GM21390 (cell line): Measurements from ENCODE around the gene SYCP3.
A peak's percentile ranks its signal among the peaks of the same experiment; 100 is the strongest.

Experiments used
- ATAC-seq: cut with Tn5 transposase; IDR thresholded peaks from one replicate; pipeline ENCODE4 v1.9.1; 2021; ENCODE audit not compliant: unreplicated experiment

Gene SYCP3

DNA sequence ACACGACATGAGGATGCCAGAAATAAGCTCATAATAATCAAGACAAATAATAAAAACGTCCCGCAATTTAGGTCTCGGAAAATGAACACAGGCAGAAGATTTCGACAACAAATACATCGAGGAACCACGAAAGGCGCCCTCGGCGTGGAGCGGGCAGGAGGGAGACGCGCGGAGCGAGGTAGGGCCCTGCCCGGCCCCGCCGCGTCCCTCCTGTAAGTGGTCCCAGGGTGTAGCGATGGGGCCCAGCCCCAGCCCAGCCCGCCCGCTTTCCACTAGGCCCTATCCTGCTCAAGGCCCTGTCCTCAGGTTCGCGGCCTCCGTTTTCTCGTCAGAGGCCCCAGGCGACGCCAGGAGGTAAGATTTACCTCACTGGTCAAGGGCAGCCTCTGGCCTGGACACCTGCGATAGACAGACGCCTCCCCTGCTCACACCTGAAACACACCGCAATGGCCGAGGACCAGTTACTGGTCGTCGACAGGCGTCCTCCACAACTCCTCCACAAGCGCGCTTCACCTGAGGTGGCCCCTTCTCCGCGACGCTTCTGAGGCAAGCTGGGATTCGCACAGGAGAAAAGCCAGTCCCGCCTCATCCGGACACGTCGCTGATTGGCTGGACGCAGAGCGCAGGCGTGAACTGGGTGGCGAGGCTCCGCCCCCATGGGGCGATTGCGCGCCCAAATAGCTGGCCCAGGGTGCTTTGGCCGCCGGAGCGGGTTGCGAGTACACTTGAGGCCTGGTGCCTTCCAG lies at the start of gene SYCP3:
SYCP3 (minus strand) TSS at position 543 of the 746 bp plus-strand sequence. CDS start 1,527 bp downstream, outside the sequence.
- no peak for ATAC-seq

DNA sequence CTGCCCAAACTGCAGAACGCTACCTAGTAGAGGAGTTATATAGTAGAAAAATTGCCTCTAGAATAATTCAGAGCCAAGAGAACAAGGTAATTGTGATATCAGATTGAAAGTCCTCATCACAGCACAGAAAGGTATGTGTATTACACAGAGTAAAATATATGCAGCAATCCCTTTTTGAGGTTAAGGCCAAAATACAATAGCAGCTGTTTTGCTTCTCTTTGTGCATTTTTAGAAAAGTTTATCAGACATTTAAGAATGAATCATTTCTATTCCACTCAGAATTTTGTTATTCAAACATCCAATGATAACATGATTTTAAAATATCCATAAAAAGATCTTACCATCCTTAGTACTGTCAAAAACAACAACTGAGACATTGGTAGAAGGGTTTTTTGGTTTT lies 46.4 kb upstream of the SYCP3 start:
- ATAC-seq, result no peak

DNA sequence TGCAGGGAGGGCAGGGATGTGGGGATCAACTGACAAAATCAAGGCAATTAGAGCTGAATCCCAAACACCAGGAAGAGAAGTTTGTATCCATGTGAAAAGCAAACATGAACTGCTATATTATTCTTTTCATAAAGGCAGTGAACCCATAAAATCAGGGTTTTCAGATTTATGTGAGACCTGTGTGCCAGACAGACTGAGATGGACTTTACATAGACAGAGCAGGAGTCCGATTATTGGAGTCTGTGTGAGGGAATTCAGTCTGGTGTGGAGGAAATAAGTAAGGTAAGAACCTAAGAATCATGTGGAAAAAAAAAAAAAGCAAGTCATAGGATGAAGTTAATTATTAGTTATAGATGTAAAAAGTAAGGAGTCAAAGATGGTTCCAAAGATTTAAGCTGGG lies 45.1 kb upstream of the SYCP3 start:
- no peak for ATAC-seq

DNA sequence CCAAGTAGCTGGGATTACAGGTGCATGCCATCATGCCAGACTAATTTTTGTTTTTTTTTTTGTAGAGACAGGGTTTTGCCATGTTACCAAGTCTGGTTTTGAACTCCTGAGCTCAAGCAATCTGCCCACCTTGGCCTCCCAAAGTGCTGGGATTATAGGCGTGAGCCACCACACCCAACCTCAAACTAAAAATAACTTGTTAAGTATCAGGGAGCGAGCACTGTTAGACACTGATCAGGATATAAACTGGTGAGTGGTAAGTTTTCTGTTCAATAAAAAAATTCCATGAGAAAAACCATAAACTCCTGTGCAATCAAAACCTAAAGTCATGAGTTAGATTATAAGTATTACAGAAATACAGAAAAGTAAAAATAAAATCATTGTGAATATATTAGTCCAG lies 44.6 kb upstream of the SYCP3 start:
- no peak for ATAC-seq

DNA sequence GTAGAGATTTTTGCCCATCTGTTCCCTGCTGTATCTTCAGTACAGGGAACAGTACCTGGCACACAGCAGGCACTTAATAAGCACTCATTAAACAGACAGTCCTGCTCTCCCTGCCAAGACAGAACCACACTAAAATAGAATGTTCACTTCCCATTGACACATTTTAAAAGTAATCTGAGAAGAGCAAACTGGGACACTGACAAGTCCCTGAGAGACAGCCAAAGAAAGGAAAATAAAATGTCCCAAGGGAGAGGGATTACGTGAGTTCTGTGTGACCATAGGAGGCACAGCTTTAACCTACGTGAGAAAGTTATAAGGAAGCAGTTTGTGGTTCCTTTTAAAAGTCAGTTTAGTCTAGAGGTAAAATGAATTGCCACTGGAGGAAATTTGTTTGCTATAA lies 43.9 kb upstream of the SYCP3 start:
- ATAC-seq, result no peak

DNA sequence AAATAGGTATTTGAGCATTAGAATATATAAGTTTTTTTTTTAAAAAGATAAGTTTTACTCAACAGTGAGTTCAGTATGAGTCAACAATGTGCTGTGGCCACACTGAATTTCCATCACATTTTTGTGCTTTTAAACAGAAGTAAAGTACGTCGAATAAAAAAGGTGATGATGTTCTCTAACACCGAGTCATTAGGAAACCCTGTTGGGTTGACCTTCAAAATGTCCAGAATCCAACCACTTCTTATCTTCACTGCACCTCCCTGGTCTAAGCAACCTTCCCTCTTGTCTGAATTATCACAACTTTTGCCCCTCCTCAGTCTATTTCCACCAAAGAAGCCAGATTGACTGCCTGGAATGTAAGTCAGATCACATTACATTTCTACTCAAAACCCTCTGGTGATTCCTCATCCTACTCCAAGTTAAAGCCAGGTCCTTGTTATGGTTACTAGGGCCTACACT lies 43.0 kb upstream of the SYCP3 start:
- ATAC-seq, result no peak

DNA sequence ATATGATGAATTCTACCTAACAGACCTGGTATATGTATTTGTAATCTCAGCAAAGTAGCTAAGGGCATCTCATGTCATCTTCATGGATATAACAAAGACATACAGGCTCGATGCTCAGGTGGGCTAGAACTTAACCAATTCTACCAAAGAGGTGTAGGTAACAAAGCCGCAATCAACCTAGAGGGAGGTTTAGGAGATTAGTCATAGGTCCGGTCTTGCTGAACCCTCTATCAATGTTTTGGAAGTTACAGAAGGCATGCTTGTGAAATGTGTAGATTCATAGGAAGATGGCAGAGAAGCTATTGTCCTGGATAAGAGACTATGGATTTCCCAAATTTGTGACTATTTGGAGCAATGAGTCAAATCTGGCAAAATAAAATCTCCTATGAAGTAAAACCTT lies 42.6 kb upstream of the SYCP3 start:
- ATAC-seq, result no peak

DNA sequence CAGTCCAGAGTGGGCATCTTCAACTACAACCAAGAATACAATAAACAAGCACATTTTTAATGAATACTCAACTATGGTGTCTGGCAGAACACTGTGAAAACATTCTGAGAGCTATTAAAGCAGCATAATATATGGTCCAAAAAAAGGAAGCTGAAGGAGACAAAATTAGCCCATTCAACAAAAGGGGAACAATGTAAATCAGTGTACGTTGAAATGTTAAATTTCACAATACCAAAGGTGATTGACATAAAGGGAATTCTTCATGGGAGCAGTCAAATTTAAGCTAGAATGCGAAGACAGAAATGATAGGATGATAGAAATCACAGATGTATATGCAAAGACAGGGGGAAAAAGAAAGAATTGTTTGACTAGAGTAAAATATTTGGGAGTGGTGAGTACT lies 41.3 kb upstream of the SYCP3 start:
- no peak for ATAC-seq

DNA sequence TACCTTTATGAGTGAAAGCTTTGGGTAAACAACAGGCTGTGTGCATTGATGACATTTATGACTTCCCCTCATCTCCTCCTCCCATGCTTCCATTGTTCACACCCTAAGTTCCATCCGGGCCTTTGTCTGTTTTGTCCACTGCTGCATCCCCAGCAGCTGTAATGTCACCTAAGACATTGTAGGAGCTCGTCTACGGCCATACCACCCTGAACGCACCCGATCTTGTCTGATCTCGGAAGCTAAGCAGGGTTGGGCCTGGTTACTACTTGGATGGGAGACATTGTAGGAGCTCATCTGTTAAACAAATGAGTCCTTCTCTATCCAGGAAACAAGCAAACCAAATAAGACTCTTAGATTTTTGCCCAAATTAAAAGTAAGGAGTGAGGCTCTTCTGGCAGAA lies 40.4 kb upstream of the SYCP3 start:
- ATAC-seq, result no peak

DNA sequence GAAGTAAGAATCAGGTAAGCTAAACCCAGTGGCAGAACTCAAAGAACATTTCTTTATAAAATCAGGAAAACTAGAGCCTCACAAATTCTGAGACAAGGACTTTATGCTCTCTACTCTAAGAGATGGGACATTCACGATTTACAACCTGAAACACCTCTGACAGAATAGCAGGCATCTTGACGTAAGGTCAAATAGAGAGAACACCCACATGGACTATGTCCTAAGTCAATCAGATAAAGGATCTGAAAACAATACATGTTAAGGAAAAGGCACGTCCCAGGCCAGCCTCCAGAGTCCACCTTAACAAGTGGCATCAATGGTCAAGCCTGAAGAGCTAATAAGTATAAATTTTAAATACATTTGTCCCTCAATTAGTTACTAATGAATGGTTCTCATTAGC lies 39.9 kb upstream of the SYCP3 start:
- no peak for ATAC-seq

DNA sequence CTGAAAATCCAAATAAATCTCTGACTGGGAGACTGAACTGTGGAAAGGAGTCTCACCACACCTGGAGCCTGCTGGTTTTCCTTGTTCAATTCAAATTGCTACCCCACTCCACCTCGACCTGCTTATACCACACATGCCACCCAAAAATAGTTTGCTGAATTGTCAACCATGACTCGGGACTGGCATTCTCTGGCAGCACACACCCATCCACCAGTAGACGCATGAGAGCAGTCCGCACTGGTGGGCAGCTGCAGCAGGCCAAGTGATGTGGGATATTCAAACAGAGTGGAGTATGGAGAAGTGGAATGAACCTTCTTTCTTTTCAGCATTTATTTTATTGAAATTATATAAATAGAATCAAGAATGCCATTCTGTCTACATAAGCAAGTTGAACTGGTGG lies 38.7 kb upstream of the SYCP3 start:
- ATAC-seq, result no peak

DNA sequence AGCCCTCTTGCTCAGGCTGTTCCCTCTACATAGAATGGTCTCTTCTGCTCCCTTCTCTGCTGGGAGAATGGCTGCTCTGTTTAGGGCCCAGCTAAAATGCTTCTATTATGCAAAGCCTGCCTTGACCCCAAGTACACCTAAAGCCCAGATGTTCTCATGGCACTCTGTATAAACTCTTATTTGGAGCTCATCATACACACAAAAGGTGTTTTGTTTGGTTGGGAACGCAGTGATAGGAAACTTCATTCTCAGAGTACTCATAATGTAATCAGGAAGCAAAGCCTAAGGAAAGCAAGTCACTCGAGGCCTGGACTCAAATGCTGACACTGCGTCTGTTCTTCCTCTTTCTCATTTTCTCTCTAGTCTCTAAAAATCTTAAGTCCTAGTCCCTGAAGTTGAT lies 38.2 kb upstream of the SYCP3 start:
- ATAC-seq, result no peak

DNA sequence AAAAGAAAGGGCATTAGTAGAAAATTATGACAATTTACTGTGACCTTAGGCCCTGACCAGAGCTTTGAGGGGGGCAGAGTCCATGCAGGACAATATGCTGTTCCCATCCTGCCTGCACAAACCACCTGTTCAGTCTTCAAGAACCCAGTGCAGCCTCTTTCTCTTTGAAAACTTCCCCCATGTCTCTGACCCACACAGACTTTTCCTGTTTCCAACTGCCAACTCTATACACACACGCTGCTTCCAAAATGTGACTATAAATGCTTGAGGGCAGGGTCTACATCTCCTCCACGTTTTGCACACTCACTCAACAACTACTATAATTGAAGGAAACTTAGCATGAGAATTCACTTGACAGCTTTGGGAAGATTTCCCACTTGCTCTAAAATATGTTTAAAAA lies 36.6 kb upstream of the SYCP3 start:
- no peak for ATAC-seq

DNA sequence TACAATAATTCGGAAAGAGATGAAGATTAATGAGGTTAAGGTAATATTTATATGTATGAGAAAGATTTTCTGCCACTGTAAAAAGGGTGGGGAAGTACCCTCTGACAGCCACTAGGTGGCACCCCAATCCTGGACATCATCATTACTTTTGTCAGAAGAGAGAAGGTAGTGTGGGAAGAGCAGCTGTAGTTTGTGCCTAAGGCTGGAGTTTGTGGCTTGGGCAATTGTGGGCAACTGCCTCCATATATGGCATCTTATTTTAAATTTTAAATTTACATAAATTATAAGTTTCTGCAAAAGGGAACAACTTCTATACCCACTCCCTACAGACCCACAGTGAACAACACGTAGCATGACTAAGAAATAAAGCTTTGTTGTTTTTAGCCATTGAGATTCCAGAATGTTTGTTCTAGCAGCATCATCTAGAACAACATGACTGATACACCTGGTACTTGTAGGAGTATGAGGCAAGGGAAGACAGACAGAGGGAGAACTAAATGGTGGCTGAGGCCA lies 34.4 kb upstream of the SYCP3 start:
- ATAC-seq, result peak; percentile 81

DNA sequence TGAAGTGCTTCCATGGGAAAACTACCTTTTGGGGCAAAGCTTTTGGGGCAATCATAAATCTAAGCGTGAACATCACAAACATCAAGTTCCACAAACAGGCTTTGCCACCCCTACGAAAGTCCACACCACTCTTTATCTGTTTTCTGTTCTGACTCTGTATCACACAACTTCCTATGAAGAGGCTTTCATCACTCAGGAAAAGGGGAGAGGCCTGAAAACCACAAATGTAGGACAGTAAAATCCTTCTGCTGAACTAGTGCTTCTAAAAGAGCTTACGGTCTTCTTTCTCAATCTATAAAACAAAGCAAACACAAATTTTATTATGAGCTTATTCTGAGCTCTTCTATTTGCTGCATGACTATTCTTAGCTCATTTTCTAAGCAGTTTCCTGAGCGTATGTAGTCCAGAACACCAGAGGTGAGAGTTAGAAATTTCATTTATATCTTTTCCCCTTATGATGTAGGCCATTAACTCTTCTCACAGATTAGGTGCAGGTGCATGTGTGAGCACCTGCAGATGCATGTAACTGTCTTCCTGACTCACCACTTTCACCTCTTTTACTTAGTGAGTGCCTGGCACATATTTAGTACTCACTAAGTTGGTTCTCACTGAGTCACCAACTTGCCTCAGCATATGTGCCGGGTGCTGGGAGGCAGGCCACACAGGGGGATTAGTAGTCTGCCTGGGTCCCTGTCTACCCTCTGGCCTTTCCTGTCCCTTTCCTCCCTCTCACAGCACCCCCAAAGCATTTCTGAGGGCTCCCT lies 32.9 kb upstream of the SYCP3 start:
- ATAC-seq, result no peak

DNA sequence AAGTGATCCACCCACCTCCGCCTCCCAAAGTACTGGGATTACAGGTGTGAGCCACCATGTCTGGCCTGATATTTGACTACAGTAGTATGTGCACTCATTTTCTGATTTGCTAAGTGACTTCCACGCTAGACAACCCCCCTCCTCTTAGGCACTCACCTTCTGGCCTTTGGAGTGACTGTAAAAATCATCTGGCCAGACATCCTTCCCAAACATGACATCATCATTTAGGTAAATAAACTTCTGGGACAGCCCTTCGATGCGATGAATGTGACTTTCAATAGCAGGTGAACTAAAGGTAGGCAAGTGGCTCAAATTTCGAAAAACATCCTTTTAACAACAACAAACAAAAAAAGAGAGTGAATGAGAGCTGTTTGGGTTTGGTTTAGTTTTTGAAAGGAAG lies 30.6 kb upstream of the SYCP3 start:
- ATAC-seq, result no peak

DNA sequence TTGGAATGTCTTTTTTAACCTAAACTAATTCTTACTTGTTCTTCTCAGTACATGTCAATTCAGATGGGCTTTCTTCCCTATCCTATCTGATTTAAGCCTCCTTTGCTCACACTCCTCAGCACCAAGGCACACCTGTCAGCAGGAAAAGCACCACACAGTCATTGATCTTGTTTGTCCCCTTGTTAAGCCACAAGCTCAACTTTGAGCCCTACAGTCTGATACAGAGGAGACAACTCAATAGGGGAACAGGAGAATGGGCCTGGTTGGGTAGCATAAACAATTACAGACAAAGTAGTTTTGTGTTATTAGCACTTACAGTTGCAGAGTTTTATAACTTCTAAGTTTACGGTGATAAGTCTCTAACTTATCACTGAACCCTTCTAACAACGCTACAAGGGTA lies 29.5 kb upstream of the SYCP3 start:
- no peak for ATAC-seq

DNA sequence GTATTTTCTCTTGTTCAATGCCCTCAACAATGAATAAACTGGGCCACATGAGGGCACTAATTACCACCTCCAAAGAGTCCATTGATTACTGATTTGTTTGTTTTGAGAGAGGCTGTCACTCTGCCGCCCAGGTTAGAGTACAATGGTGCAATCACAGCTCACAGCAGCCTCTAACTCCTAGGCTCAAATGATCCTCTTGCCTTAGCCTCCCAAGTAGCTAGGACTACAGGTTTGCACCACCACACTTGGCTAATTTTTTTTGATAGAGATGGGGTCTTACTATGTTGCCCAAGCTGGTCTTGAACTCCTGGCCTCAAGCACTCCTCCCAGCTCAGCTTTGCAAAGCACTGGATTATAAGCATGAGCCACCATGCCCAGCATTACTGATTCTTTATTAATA lies 28.3 kb upstream of the SYCP3 start:
- no peak for ATAC-seq

DNA sequence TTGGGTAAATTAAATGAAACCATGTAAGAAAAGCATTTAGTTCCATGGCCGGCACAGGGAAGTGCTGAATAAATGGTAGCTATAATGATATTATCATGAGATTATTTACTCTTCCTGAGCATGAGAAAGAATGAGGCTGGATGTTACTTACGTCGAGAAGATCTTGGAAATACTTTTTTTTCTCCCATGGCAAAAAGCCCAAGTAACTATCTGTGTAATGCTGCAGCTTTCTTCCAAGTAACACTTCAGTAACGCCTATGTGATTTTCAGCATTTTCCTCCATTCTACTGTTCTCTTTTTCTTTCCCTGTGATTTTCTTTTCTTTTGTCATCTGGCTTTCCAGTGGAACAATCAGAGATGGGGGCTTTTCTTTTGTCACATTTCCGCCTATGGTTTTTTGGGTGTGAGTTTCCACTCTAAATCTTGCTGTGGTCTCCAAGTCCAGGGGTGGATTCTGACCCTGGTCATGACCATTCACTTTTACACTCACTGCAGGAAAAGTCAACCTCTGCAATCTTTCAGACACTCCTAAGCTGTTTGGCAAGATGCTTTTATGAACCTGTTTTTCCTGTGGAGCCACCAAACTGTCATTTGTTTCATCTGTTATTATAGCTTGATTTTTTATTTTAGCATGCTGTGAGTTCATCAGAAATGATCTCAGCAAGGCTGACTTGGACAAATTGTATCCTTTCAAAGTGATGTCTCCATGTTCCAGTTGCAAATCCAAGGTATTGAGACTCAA lies 25.0 kb upstream of the SYCP3 start:
- ATAC-seq, result no peak

DNA sequence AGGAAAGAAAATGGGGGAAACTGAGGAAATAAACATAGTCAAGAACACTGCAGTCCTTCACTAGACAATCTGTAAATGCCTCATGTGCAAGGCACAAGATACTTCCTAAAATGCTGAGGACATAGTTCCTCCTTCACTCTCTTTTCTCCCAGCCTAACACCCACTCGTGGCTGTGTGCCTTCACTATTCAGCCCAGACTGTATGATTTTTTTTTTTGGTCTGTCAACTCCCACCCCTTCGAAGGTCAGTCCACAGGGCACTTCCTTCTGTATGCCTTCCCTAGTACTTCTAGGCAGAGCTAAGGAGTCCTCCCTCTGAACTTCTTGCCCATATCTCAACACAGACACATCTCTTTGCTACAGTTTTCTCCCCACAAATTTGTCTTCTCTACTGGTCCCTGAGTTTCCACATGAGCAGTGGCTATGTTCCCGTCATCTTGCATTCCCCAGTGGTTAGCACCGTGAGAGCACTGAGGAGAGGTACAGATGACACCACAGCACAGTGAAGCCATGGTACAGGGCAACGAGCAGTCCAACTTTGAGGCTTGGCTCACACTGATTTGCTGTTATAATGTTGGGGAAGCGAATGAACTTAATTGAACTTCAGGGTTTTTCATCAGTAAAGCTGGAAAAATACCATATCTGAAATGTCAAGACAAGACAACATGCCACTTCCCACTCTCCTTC lies 24.1 kb upstream of the SYCP3 start:
- ATAC-seq, result no peak

DNA sequence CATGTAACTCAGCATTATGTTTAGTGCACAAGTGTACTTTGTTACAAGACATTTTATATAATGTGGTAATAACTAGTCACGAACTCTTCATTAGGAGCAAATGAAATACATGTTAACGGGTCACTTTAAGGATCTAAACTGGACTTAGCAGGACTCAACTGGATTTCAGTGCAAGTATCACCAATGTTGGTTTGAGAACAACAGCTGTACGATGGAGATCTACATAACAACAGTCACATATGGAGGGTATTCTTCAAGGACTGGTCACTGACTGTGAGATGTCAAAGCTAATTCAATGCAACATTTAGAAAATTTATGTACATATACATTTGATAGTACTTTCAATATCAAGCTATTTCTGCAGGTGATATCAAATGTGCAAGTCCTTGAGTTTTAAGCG lies 22.5 kb upstream of the SYCP3 start:
- ATAC-seq, result no peak
